Chondrocyte (in vitro differentiated cells): Measurements from ENCODE around the gene PCCA. TPM values are rescaled to one million over a fixed set of nuclear protein-coding genes. Genes with fewer than 3 reads are reported as not detected.

Source experiments
- DNase-seq: peaks from one replicate; pipeline ENCODE4 v3.0.0; 2021; ENCODE audit warnings: mixed read lengths, low spot score
- H3K27ac Mint-ChIP-seq: one replicate; pipeline ENCODE4 v1.8.0; 2021; ENCODE audit warnings: mild to moderate bottlenecking, moderate library complexity, mixed read lengths; ENCODE audit not compliant: unreplicated experiment
- H3K27me3 Mint-ChIP-seq: 2 replicates; pipeline ENCODE4 v1.8.0; 2021; ENCODE audit warnings: low read depth, mixed read lengths
- H3K36me3 Mint-ChIP-seq: 2 replicates; pipeline ENCODE4 v1.8.0; 2021; ENCODE audit warnings: low read depth, mixed read lengths
- H3K4me1 Mint-ChIP-seq: 2 replicates; pipeline ENCODE4 v1.8.0; 2021; ENCODE audit warnings: low read depth, mild to moderate bottlenecking, mixed read lengths
- H3K4me3 Mint-ChIP-seq: one replicate; pipeline ENCODE4 v1.8.0; 2021; ENCODE audit warnings: mild to moderate bottlenecking, moderate library complexity, mixed read lengths; ENCODE audit not compliant: unreplicated experiment
- H3K9me3 Mint-ChIP-seq: 2 replicates; pipeline ENCODE4 v1.8.0; 2021; ENCODE audit warnings: low read depth, mixed read lengths
- CTCF ChIP-seq: fragments of 200-600 bp; sonication (generic); IDR thresholded peaks from 2 replicates; pipeline ENCODE4 v1.5.0; 2021; ENCODE audit warnings: antibody characterized with exemption, mild to moderate bottlenecking, moderate library complexity
- total RNA-seq: library from RNA; stranded (reverse); gene quantifications from 3 replicates; pipeline ENCODE4 v1.2.1, GENCODE V29; 2021

The PCCA gene
- total RNA-seq, 1 donor from 2014 or later, result 15.1 TPM

GRCh38 chr13:100240109-100240779 lies 151.4 kb downstream of the PCCA start:
- Mint-ChIP-seq H3K27me3 (no peaks in the 10 kb centered on the region), H3K4me3 (no peak overlapping the region), H3K4me1 (peaks cover 14% of the 10 kb centered on the region), H3K9me3 (no peaks in the 10 kb centered on the region), H3K36me3 (peaks cover 6% of the 10 kb centered on the region), H3K27ac (no peak overlapping the region)
- no peak for DNase-seq
- TF ChIP-seq CTCF, result no peak

- peak overlapping the region; percentile 57 for H3K27ac Mint-ChIP-seq
- peaks cover 7% of the 10 kb centered on the region for H3K4me1 Mint-ChIP-seq
- no peak for DNase-seq
- H3K9me3 Mint-ChIP-seq, result peaks cover 14% of the 10 kb centered on the region
- no peak for TF ChIP-seq CTCF
- H3K27me3 Mint-ChIP-seq, result no peaks in the 10 kb centered on the region
- H3K4me3 Mint-ChIP-seq, result no peak overlapping the region
- H3K36me3 Mint-ChIP-seq, result peaks cover 12% of the 10 kb centered on the region
These were observed 155.5 kb downstream of the PCCA start for GRCh38 chr13:100244431-100244830.

GRCh38 chr13:100245104-100245503 lies 156.2 kb downstream of the PCCA start:
- H3K27ac Mint-ChIP-seq, result no peak overlapping the region
- no peak for DNase-seq
- H3K9me3 Mint-ChIP-seq, result peaks cover 16% of the 10 kb centered on the region

GRCh38 chr13:100247937-100248336 lies 159.0 kb downstream of the PCCA start:
- Mint-ChIP-seq H3K27ac (no peak overlapping the region), H3K36me3 (peaks cover 10% of the 10 kb centered on the region), H3K27me3 (no peaks in the 10 kb centered on the region), H3K4me1 (peaks cover 7% of the 10 kb centered on the region), H3K4me3 (no peak overlapping the region), H3K9me3 (peaks cover 16% of the 10 kb centered on the region)
- TF ChIP-seq CTCF, result no peak
- DNase-seq, result no peak

More at GRCh38 chr13:100245104-100245503, 156.2 kb downstream of the PCCA start:
- H3K36me3 Mint-ChIP-seq, result peaks cover 10% of the 10 kb centered on the region
- H3K4me1 Mint-ChIP-seq, result peaks cover 7% of the 10 kb centered on the region
- no peak overlapping the region for H3K4me3 Mint-ChIP-seq
- TF ChIP-seq CTCF, result no peak
- H3K27me3 Mint-ChIP-seq, result no peaks in the 10 kb centered on the region

GRCh38 chr13:100254002-100254401 lies 165.1 kb downstream of the PCCA start:
- peaks cover 4% of the 10 kb centered on the region for H3K36me3 Mint-ChIP-seq
- H3K27me3 Mint-ChIP-seq, result no peaks in the 10 kb centered on the region
- H3K4me1 Mint-ChIP-seq, result no peaks in the 10 kb centered on the region
- TF ChIP-seq CTCF, result no peak
- DNase-seq, result no peak
- peaks cover 6% of the 10 kb centered on the region for H3K9me3 Mint-ChIP-seq
- no peak overlapping the region for H3K4me3 Mint-ChIP-seq
- no peak overlapping the region for H3K27ac Mint-ChIP-seq
